ENCODE data around the gene NOS2.
"Not testable (repeated sequence)": the region's sequence is repeated elsewhere in the genome, so short reads cannot be mapped to it uniquely, and the experiment has no call there.

NOS2 gene

GRCh38 chr17:27788919-27789318 is 11.4 kb downstream of the NOS2 start:
- no peak for DNase-seq (ENCODE audit: low read depth)

- no peak for DNase-seq (ENCODE audit: low read depth)
Observed at GRCh38 chr17:27783440-27784350, 16.6 kb downstream of the NOS2 start.

GRCh38 chr17:27782791-27783206 is 17.5 kb downstream of the NOS2 start:
- DNase-seq (ENCODE audit: low read depth) = no peak

- no peak for DNase-seq (ENCODE audit: low read depth)
Observed at GRCh38 chr17:27780828-27781404, 19.4 kb downstream of the NOS2 start.

GRCh38 chr17:27780092-27780827 is 20.1 kb downstream of the NOS2 start:
- DNase-seq (ENCODE audit: low read depth) = no peak

- peak; percentile 63 for DNase-seq (ENCODE audit: low read depth)
Observed at GRCh38 chr17:27778183-27778582, 22.1 kb downstream of the NOS2 start.

- DNase-seq (ENCODE audit: low read depth) = no peak
Observed at GRCh38 chr17:27776882-27777624, 23.3 kb downstream of the NOS2 start.

GRCh38 chr17:27771586-27771985 is 28.7 kb downstream of the NOS2 start:
- DNase-seq (ENCODE audit: low read depth) = no peak

- DNase-seq (ENCODE audit: low read depth) = no peak
Observed at GRCh38 chr17:27770877-27771276, 29.5 kb downstream of the NOS2 start.

GRCh38 chr17:27768858-27769410 is 31.4 kb downstream of the NOS2 start:
- no peak for DNase-seq (ENCODE audit: low read depth)

- no peak for DNase-seq (ENCODE audit: low read depth)
Observed at GRCh38 chr17:27766438-27766837, 33.9 kb downstream of the NOS2 start.

- no peak for DNase-seq (ENCODE audit: low read depth)
Observed at GRCh38 chr17:27765353-27765752, 35.0 kb downstream of the NOS2 start.

GRCh38 chr17:27764589-27764988 is 35.7 kb downstream of the NOS2 start:
- DNase-seq (ENCODE audit: low read depth) = no peak

GRCh38 chr17:27762527-27763305 is 37.6 kb downstream of the NOS2 start:
- no peak for DNase-seq (ENCODE audit: low read depth)

- DNase-seq (ENCODE audit: low read depth) = not testable (repeated sequence)
Observed at GRCh38 chr17:27760931-27761330, 39.4 kb downstream of the NOS2 start.

- DNase-seq (ENCODE audit: low read depth) = no peak
Observed at GRCh38 chr17:27760069-27760885, 40.1 kb downstream of the NOS2 start.

- no peak for DNase-seq (ENCODE audit: low read depth)
Observed at GRCh38 chr17:27759528-27759927, 40.8 kb downstream of the NOS2 start.

GRCh38 chr17:27756467-27757371 is 43.6 kb downstream of the NOS2 start:
- no peak for DNase-seq (ENCODE audit: low read depth)

All from stromal cell of bone marrow (primary cell).